ENCODE results near the gene SLAIN1.

Gene SLAIN1

DNA sequence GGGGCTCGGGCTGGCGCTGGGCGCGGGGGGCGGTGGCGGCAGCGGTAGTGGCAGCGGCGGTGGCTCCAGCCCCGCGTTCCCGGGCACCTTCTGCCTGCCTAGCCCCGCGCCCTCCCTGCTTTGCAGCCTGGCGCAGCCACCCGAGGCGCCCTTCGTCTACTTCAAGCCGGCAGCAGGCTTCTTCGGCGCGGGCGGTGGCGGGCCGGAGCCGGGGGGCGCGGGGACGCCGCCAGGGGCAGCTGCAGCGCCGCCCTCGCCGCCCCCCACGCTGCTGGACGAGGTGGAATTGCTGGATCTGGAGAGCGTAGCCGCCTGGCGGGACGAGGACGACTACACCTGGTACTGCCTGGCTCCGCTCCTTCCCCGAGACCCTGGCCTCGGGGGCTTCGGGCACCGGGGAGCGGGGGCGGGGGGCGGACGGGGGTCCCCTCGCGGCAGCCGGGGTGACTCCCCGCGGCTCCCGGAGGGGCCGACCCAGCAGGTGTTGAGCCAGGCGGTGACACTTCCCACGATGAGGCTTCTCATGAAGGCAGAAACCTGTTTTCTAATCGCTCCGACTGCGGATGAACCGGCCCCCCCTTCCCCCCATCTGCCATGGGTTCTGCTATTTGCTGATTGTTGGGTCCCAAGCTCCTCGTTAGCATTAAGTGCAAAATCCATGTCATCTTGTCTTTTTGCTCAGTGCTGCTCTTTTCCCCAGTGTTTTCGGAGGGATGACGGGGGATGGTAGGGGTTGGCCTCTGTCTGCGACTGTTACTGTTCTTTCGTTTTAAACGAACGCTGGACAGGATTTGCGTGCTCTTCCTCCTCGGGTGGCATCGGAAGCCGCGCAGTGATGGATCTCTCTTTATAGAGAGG lies 943 bp downstream of the SLAIN1 start:
- H3K9me3 Mint-ChIP-seq = no peaks in the 10 kb centered on the region
- H3K27ac Mint-ChIP-seq = peak overlapping the region; percentile 90
- ATAC-seq = peak; percentile 65
- H3K4me3 Mint-ChIP-seq = peak overlapping the region; percentile 91
- H3K36me3 Mint-ChIP-seq = peaks cover 6% of the 10 kb centered on the region
- peaks cover 31% of the 10 kb centered on the region for H3K4me1 Mint-ChIP-seq
- DNase-seq (ENCODE audit: low spot score in 2 of 2) = peak; percentile 29 to 75

DNA sequence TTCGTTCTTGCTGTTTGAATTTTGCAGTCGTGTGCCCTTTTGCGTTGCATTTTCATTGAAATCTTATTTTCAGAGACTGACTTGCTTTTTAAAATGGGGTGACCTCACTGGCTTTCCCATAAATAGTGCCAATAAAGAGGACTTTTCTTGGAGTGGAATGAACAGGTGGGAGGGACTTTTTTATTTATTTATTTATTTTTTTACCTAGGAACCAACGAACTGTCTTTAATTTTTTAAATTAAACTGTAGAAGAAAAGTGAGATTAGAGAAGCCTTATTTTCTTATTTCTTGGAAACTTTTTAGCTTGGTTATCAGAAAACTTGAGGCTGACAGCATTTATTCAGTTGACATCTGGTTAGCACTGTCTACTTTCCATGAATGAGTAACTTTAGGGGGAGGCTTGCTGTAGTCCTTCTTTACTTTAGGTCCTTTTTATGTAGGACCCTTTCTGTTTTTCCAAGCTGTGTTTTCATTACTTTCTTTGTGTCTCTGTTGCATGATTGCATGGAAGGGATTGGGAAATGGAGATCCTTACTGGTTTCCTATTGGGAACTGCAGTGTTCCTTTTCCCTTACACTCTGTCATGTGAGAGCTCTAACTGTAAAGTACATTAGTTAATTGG lies 1.7 kb downstream of the SLAIN1 start:
- Mint-ChIP-seq H3K27ac (peak overlapping the region; percentile 90), H3K4me1 (peaks cover 31% of the 10 kb centered on the region), H3K36me3 (peaks cover 6% of the 10 kb centered on the region), H3K9me3 (no peaks in the 10 kb centered on the region), H3K4me3 (peak overlapping the region; percentile 91)
- DNase-seq (ENCODE audit: low spot score in 2 of 2) = no peak
- no peak for ATAC-seq

DNA sequence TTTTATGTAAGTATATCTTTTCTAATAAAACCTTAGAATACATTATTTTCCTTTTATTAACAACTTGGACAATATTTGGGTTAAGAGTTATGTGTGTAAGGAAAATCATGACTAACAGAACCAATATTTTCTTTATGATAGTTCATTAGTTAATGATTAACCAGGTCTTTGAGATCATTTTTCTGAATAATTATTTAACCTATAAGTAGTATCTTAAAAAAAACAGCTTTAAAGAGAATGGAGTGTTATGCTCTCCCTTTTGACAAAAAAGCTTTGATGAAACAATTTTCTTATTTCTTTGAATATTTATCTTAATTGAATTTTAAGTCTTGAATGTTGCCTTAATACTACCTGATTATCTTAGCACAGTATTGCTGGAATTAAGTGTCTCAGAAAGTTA lies 3.8 kb downstream of the SLAIN1 start:
- H3K4me3 Mint-ChIP-seq = no peak overlapping the region
- H3K9me3 Mint-ChIP-seq = no peaks in the 10 kb centered on the region
- H3K36me3 Mint-ChIP-seq = peaks cover 6% of the 10 kb centered on the region
- no peak for DNase-seq (ENCODE audit: low spot score in 2 of 2)
- no peak overlapping the region for H3K27ac Mint-ChIP-seq
- peaks cover 29% of the 10 kb centered on the region for H3K4me1 Mint-ChIP-seq
- no peak for ATAC-seq

DNA sequence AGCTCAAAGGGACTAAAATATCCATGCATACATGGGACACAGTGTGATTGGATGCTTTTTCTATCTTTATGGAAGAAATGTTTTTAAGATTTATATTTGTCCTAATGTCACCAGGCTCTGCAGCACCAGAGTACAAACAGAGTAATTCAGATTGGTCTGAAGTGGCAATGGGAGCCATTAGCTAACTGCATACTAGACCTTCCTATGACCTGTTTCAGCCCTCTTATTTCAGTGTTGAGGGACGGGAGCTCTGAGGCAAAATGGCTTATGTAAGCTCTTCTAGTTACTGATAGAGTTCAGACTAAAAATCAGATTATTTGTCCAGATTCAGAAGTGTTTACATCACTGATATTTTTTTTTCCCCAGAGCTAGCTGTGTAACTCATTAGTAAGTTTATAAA lies 4.9 kb downstream of the SLAIN1 start:
- H3K9me3 Mint-ChIP-seq = no peaks in the 10 kb centered on the region
- no peak overlapping the region for H3K27ac Mint-ChIP-seq
- no peak overlapping the region for H3K4me3 Mint-ChIP-seq
- ATAC-seq (no peak), DNase-seq (ENCODE audit: low spot score in 2 of 2) (no peak)
- H3K4me1 Mint-ChIP-seq = peaks cover 33% of the 10 kb centered on the region
- H3K36me3 Mint-ChIP-seq = peaks cover 6% of the 10 kb centered on the region

DNA sequence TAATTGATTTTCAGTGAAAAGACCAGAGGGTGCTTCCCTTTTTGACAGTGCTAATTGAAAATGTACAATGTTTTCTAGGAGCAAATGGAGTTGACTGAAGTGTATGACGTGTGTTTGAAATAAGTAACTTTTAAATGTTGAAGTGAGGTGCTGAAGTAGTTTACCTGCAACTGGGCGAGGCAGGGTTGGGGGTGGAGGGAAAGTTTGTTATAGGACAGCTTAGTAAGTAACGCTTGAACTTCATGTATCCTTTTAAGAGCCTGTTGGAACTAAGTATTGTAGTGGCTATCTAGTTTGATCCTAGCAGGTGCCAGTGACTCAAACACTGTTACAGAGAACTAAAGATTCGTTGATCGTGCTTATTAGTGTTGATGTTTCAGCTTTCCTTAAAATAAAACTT lies 5.9 kb downstream of the SLAIN1 start:
- DNase-seq (ENCODE audit: low spot score in 2 of 2) = no peak
- no peaks in the 10 kb centered on the region for H3K9me3 Mint-ChIP-seq
- no peak overlapping the region for H3K4me3 Mint-ChIP-seq
- ATAC-seq = no peak
- H3K27ac Mint-ChIP-seq = no peak overlapping the region
- H3K36me3 Mint-ChIP-seq = peaks cover 8% of the 10 kb centered on the region
- peaks cover 37% of the 10 kb centered on the region for H3K4me1 Mint-ChIP-seq

DNA sequence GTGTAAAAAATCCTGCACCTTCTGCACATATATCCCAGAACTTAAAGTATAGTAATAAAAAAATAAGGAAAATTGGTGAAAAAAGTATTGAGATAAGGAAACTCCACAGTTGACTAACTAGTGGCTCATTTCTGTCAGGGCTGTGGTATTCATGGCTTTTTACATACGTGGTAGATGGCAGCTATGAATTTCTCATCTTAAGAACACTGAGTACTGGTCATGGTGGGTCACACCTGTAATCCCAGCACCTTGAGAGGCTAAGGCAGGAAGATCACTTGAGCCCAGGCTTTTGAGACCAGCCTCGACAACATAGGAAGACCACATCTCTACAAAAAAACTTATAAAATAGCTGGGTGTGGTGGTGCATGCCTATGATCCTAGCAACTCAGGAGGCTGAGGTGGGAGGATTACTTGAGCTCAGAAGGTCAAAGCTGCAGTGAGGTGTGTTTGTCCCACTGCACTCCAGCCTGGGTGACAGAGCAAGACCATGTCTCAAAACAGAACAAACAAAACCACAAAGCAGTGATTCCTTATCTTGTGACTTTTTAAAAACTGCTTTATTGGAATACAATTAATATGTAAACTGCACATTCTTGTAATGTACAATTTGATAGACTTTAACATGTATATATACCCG lies 16.8 kb downstream of the SLAIN1 start:
- ATAC-seq (peak; percentile 90), DNase-seq (ENCODE audit: low spot score in 2 of 2) (no peak)
- peaks cover 4% of the 10 kb centered on the region for H3K36me3 Mint-ChIP-seq
- peaks cover 7% of the 10 kb centered on the region for H3K9me3 Mint-ChIP-seq
- H3K4me3 Mint-ChIP-seq = no peak overlapping the region
- H3K4me1 Mint-ChIP-seq = peaks cover 32% of the 10 kb centered on the region
- H3K27ac Mint-ChIP-seq = no peak overlapping the region

DNA sequence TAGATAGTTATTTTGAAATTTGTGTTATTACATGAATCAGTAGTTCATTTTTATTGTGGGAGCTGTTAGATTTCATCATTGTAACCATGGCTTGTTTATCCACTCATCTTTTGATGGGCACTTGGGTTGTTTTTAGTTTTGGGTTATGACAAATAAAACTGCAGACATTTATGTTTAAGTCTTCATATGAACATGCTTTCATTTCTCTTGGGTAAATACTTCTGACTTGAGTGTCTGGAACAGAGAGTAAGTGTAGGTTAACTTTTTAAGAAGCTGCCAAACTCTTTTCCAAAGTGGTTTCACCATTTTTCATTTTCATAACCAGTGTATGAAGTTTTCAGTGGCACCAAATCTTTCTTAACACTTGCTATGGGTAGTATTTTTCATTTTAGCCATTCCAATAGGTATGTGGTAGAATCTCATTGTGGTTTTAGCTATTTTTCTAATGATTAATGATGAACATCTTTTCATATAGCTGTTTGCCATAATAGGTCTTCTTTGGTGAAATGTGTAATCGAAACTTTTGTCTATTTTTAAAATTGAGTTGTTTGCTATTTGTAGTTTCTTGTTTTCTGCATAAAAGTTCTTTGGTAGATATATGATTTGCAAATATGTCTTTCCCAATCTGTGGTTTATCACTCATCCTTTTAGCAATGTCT lies 17.9 kb downstream of the SLAIN1 start:
- Mint-ChIP-seq H3K27ac (peak overlapping the region; percentile 71), H3K4me3 (peak overlapping the region; percentile 33), H3K4me1 (peaks cover 32% of the 10 kb centered on the region), H3K9me3 (peaks cover 7% of the 10 kb centered on the region), H3K36me3 (peaks cover 4% of the 10 kb centered on the region)
- peak; percentile 87 for ATAC-seq
- DNase-seq (ENCODE audit: low spot score in 2 of 2) = no peak

DNA sequence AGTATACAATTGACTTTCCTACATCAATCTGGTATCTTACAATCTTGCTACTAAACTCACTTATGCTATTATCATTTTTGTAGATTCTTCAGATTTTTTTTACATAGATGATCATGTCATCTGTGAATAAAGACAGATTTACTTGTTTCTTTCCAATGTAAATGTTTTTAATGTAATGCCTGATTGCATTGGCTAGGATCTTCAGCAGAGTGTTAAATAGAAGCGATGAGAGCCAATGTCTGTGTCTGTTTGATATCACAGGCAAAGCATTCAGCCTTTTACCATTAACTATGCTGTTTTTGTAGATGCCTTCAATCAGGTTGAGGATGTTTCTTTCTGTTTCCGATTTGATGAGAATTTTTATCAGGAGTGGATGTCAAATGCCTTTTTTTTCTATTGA lies 19.2 kb downstream of the SLAIN1 start:
- Mint-ChIP-seq H3K4me3 (no peak overlapping the region), H3K9me3 (no peaks in the 10 kb centered on the region), H3K4me1 (peaks cover 31% of the 10 kb centered on the region), H3K27ac (no peak overlapping the region), H3K36me3 (peaks cover 5% of the 10 kb centered on the region)
- no peak for DNase-seq (ENCODE audit: low spot score in 2 of 2)
- no peak for ATAC-seq

DNA sequence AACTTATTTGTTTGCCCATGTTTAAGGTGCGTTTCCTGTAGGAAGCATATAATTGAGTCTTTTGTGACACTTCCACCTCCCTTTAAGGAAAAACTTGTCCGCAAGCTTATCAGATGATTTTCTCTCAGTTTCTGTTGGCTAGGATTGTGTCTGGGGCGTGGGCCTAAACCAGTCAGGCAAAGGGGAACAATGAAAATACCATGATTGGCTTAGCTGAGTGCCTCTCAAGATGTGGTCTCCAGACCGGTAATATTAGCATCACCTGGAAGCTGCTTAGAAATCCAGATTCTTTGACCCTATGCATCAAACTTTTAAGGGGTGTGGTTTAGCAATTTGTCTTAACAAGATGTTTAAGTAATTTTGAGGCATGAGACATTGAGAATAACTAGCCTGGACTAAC lies 20.0 kb downstream of the SLAIN1 start:
- H3K27ac Mint-ChIP-seq = no peak overlapping the region
- H3K9me3 Mint-ChIP-seq = no peaks in the 10 kb centered on the region
- ATAC-seq (no peak), DNase-seq (ENCODE audit: low spot score in 2 of 2) (no peak)
- H3K4me3 Mint-ChIP-seq = no peak overlapping the region
- H3K4me1 Mint-ChIP-seq = peaks cover 31% of the 10 kb centered on the region
- H3K36me3 Mint-ChIP-seq = peaks cover 13% of the 10 kb centered on the region

DNA sequence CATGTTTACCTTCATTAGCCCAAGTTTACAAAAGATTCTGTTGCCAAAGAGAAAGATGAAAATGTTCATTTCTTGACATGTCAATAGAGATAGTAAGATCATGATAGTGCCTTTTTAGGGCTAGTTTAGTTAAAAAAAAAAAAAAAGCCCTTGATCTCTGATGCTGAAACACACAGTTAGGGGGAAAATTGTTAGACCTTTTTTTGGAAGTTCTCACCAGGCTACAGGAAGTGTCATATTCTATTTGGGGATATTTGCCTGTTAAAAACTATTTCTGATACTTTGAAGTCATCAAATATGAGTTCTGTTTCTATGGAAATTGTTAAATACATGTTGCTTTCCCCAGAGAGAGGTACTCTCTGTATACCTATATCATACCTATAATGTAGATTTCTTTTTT lies 21.6 kb downstream of the SLAIN1 start:
- Mint-ChIP-seq H3K36me3 (peaks cover 20% of the 10 kb centered on the region), H3K9me3 (no peaks in the 10 kb centered on the region), H3K27ac (peak overlapping the region; percentile 29), H3K4me3 (no peak overlapping the region), H3K4me1 (peaks cover 35% of the 10 kb centered on the region)
- no peak for ATAC-seq
- no peak for DNase-seq (ENCODE audit: low spot score in 2 of 2)

DNA sequence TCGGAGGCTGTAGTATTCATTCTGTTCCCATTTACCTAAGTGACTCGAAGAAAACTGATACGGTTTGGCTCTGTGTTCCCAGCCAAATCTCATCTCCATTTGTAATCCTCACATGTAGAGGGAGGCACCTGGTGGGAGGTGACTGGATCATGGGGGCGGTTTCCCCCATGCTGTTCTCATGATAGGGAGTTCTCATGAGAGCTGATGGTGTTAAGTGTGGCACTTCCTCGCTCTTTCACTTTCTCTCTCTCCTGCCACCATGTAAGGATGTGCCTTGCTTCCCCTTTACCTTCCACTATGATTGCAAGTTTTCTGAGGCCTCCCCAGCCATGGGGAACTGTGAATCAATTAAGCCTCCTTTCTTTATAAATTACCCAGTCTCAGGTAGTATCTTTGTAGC lies 23.5 kb downstream of the SLAIN1 start:
- Mint-ChIP-seq H3K36me3 (peaks cover 21% of the 10 kb centered on the region), H3K4me3 (no peak overlapping the region), H3K9me3 (no peaks in the 10 kb centered on the region), H3K27ac (no peak overlapping the region), H3K4me1 (peaks cover 23% of the 10 kb centered on the region)
- DNase-seq (ENCODE audit: low spot score in 2 of 2) (no peak), ATAC-seq (no peak)

DNA sequence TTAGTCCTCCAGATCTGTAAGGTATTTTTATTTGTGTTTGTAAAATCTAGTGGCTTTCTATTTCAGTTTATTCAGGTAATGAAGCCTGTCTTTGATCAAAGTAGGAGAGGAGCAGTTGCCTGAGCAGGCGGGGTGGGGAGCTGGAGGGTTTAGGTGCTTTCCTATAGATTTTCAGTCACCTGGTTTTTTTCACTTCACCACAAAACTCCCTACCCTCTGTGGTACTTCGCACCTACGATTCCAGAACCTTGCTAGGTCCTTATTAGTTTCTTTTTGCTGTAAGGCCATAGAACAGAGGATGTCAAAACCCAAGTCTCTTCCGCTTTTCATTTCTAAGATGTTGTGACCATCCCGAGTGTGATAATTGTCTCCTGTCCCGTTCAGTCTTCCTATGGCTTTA lies 26.6 kb downstream of the SLAIN1 start:
- Mint-ChIP-seq H3K27ac (peak overlapping the region; percentile 11), H3K36me3 (peaks cover 22% of the 10 kb centered on the region), H3K4me3 (no peak overlapping the region), H3K9me3 (no peaks in the 10 kb centered on the region), H3K4me1 (peaks cover 23% of the 10 kb centered on the region)
- DNase-seq (ENCODE audit: low spot score in 2 of 2) = no peak
- ATAC-seq = peak; percentile 60

DNA sequence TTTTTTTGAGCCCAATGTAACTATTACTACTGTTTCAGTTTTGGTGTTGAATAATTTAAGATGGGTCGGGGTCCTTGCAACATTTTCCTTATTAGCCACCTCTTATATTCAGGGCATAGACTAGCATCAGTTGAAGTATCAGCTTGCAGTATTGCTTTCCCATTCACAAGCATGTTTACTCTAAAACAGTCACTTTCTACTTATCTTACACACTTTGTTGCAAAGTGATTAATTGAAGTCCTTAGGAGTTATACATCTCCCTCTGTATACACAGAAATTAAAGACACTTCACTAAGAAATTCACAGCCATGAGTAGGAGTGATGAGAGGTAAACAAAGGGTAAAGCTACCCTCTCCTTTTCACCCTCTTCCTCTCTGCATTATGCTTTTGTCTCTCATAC lies 27.6 kb downstream of the SLAIN1 start:
- Mint-ChIP-seq H3K4me3 (no peak overlapping the region), H3K27ac (no peak overlapping the region), H3K9me3 (no peaks in the 10 kb centered on the region), H3K36me3 (peaks cover 32% of the 10 kb centered on the region), H3K4me1 (peaks cover 32% of the 10 kb centered on the region)
- ATAC-seq = no peak
- no peak for DNase-seq (ENCODE audit: low spot score in 2 of 2)

DNA sequence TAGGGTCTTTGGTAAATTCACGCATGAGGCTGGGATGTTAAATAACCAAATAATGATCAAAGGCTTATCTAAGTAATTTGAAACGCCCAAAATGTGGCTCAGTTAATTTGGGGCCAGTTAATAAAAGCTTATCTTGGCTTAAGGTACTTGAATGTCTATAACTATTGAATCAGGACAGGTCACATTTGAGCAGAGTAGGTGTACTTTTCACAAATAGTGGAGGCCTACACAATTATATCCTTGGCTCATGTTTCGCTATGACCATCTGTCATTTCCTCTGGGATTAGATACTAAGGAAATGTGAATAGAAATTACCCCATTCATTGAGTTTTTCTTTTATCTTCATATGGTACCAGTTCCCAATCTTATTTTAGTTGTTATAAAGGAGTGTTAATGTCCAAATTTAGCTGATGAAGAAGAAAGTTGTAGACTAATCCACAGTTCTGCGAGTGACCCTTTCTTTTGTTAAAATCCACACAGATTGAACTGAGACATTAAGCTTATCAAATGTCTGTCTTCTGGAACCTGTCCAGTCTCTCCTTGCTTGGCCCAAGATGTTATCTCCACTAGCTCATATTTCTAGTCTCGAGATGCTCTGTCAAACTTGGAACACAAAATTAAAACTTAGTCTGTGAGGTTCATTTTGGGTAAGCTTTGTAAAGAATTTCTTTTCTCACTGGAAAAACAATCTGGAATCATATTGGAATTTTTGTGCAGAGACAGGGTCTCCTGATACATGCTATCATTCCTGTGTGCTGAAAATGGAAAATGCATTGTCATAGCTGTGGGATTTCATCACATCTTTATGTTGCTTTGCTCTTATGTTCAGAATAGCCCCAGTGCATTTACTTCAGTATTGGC lies 31.0 kb downstream of the SLAIN1 start:
- Mint-ChIP-seq H3K9me3 (no peaks in the 10 kb centered on the region), H3K4me1 (peaks cover 31% of the 10 kb centered on the region), H3K36me3 (peaks cover 20% of the 10 kb centered on the region), H3K27ac (no peak overlapping the region), H3K4me3 (peak overlapping the region; percentile 63)
- DNase-seq (ENCODE audit: low spot score in 2 of 2) (no peak), ATAC-seq (no peak)
